Liver (tissue), 9 donors: ENCODE measurements around the gene SOD1. TPM values are rescaled to one million over a fixed set of nuclear protein-coding genes. Genes with fewer than 3 reads are reported as not detected.

Experiments
- DNase-seq: peaks from one replicate; pipeline ENCODE4 v3.0.0-alpha.2; 2017; ENCODE audit warnings: low spot score
- H3K27ac ChIP-seq, 2 donors: one replicate each; pipeline ENCODE4 v1.7.0; 2013; ENCODE audit warnings: inconsistent platforms in 2 of 2, low read length in 2 of 2, control low read depth in 1 of 2, low read depth in 1 of 2, mild to moderate bottlenecking in 1 of 2
- H3K27me3 ChIP-seq, 4 donors: one replicate each; pipeline versions ENCODE4 v1.6.1 to v1.7.0; 2013; ENCODE audit warnings: low read length in 3 of 4, inconsistent platforms in 1 of 4, mild to moderate bottlenecking in 1 of 4, moderate library complexity in 1 of 4; ENCODE audit not compliant: control insufficient read depth in 4 of 4, insufficient read depth in 4 of 4
- H3K36me3 ChIP-seq, 4 donors: one replicate each; pipeline versions ENCODE4 v1.6.1 to v1.7.0; 2013; ENCODE audit warnings: low read length in 3 of 4, mild to moderate bottlenecking in 3 of 4, low read depth in 1 of 4, moderate library complexity in 1 of 4; ENCODE audit not compliant: control insufficient read depth in 4 of 4, insufficient read depth in 3 of 4
- H3K4me1 ChIP-seq, 4 donors: one replicate each; pipeline versions ENCODE4 v1.6.1 to v1.7.0; 2013; ENCODE audit warnings: low read length in 3 of 4, mild to moderate bottlenecking in 3 of 4, moderate library complexity in 1 of 4; ENCODE audit not compliant: control insufficient read depth in 4 of 4, insufficient read depth in 4 of 4
- H3K4me3 ChIP-seq, 3 donors: one replicate each; pipeline versions ENCODE4 v1.6.1 to v1.7.0; 2013; ENCODE audit warnings: low read length in 3 of 3, control low read depth in 1 of 3, low read depth in 1 of 3, mild to moderate bottlenecking in 1 of 3
- H3K9ac ChIP-seq, 2 donors: one replicate each; pipeline ENCODE4 v1.7.0; 2013; ENCODE audit warnings: low read length in 2 of 2, mild to moderate bottlenecking in 2 of 2, moderate library complexity in 2 of 2, control low read depth in 1 of 2, low read depth in 1 of 2
- H3K9me3 ChIP-seq, 4 donors: one replicate each; pipeline versions ENCODE4 v1.6.1 to v1.7.0; 2013; ENCODE audit warnings: low read length in 3 of 4; ENCODE audit not compliant: control insufficient read depth in 4 of 4
- CTCF ChIP-seq: fragments of 150-350 bp; IDR thresholded peaks from 2 replicates; pipeline ENCODE4 v1.5.1; 2017; ENCODE audit warnings: improper control_type of control experiment, low read depth, low read length; ENCODE audit not compliant: missing input control
- EGR1 ChIP-seq, 2 donors: IDR thresholded peaks; 2 replicates each; pipeline ENCODE4 v1.6.1; 2016 to 2018; ENCODE audit warnings: antibody characterized with exemption in 2 of 2, low read depth in 2 of 2
- FOXA1 ChIP-seq: IDR thresholded peaks from 2 replicates; pipeline ENCODE4 v1.6.1; 2016; ENCODE audit warnings: antibody characterized with exemption
- FOXA2 ChIP-seq: IDR thresholded peaks from 2 replicates; pipeline ENCODE4 v1.6.1; 2016; ENCODE audit warnings: antibody characterized with exemption
- GABPA ChIP-seq, 2 donors: IDR thresholded peaks in 1 of 2; conservative IDR thresholded peaks in 1 of 2; 2 replicates each; pipeline ENCODE4 v1.6.1; 2016; ENCODE audit warnings: antibody characterized with exemption in 2 of 2, mild to moderate bottlenecking in 1 of 2, moderate library complexity in 1 of 2
- JUND ChIP-seq, 2 donors: IDR thresholded peaks; 2 replicates each; pipeline ENCODE4 v1.6.1; 2016; ENCODE audit warnings: antibody characterized with exemption in 2 of 2
- MAX ChIP-seq: IDR thresholded peaks from 2 replicates; pipeline ENCODE4 v1.6.1; 2016; ENCODE audit warnings: antibody characterized with exemption
- NR2F2 ChIP-seq: IDR thresholded peaks from 2 replicates; pipeline ENCODE4 v1.6.1; 2016; ENCODE audit warnings: antibody characterized with exemption
- RAD21 ChIP-seq, 2 donors: IDR thresholded peaks; 2 replicates each; pipeline ENCODE4 v1.6.1; 2016; ENCODE audit warnings: antibody characterized with exemption in 2 of 2, mild to moderate bottlenecking in 2 of 2
- SP1 ChIP-seq: IDR thresholded peaks from 2 replicates; pipeline ENCODE4 v1.6.1; 2018; ENCODE audit warnings: antibody characterized with exemption, mild to moderate bottlenecking
- TAF1 ChIP-seq: conservative IDR thresholded peaks from 2 replicates; pipeline ENCODE4 v1.6.1; 2016; ENCODE audit warnings: antibody characterized with exemption, mild to moderate bottlenecking
- YY1 ChIP-seq: IDR thresholded peaks from 2 replicates; pipeline ENCODE4 v1.6.1; 2016; ENCODE audit warnings: antibody characterized with exemption, mild to moderate bottlenecking
- WGBS: extraction: QIAGEN DNeasy Blood & Tissue Kit; methylation state at CpG from one replicate; pipeline ENCODE4 v1.1.7; 2013; 5-methylcytosine and 5-hydroxymethylcytosine counted together
- polyA plus RNA-seq, 2 donors: library from polyadenylated mRNA; stranded (reverse) in 1 of 2; unstranded in 1 of 2; fragments of 200-250 nt in 1 of 2; fragments of >200 nt in 1 of 2; fragmentation: Nextera tagmentation in 1 of 2; extraction: Ambion mirVana in 1 of 2; gene quantifications; one replicate each; pipeline versions ENCODE4 v1.2.1 to v1.2.3, GENCODE V29; 2013 to 2015
- total RNA-seq, 2 donors: library from RNA; depleted of rRNA; stranded (reverse); fragments of >200 nt; gene quantifications; one replicate each; pipeline ENCODE4 v1.2.3, GENCODE V29; 2014
- TF ChIP-seq, protein P1 (sequence below): IDR thresholded peaks from 2 replicates; pipeline ENCODE4 v1.6.1; 2016; ENCODE audit warnings: antibody characterized with exemption
- TF ChIP-seq, protein P2 (sequence below): IDR thresholded peaks from 2 replicates; pipeline ENCODE4 v1.6.1; 2016; ENCODE audit warnings: antibody characterized with exemption, mild to moderate bottlenecking
- TF ChIP-seq, protein P3 (sequence below): IDR thresholded peaks from 2 replicates; pipeline ENCODE4 v1.6.1; 2016; ENCODE audit warnings: antibody characterized with exemption
- donor health status: healthy.
- donor health status: healthy.
- donor health status: healthy.
- donor health status: healthy.
- donor health status: healthy.

The SOD1 gene
- total and polyA plus RNA-seq, 4 donors, result 129 to 1,258 (median 658) TPM

DNA sequence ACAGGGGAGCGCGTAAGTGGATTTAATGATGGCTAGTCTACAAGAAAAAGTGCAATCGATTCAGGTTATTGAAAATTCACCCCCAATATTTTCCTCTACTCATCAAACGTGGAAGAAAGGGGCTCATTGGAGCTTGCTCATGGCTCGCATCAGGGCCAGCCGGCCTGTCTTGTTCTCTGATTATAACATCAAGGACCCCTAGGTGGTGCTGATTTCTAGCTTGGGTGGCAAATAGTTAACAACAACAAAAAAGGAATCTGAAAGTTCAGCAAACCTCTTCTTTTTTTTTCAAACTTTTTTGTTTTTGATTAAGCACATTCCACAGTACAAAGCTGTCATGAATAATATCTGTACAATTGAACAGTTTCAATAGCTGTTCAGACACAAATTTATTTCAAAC lies 35.8 kb upstream of the SOD1 start:
- H3K27me3 ChIP-seq, result no peaks in the 10 kb centered on the region
- 91% methylated on average over 6 of the region's 6 CpGs for WGBS
- H3K9me3 ChIP-seq, result no peaks in the 10 kb centered on the region

More for the DNA sequence above, 35.8 kb upstream of the SOD1 start:
- no peak overlapping the region for H3K27ac ChIP-seq
- TF ChIP-seq CTCF, result no peak
- no peak for TF ChIP-seq NR2F2
- TF ChIP-seq, protein P1, sequence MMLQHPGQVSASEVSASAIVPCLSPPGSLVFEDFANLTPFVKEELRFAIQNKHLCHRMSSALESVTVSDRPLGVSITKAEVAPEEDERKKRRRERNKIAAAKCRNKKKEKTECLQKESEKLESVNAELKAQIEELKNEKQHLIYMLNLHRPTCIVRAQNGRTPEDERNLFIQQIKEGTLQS, result no peak
- TF ChIP-seq YY1, result no peak
- TF ChIP-seq JUND (IDR thresholded peaks at IDR 0.05), result no peak
- TF ChIP-seq FOXA1, result no peak
- no peak for TF ChIP-seq EGR1 (IDR thresholded peaks at IDR 0.05; ENCODE audit: low read depth in 2 of 2)
- no peak for TF ChIP-seq GABPA (IDR thresholded peaks at IDR 0.05 in 1 of 2, conservative IDR thresholded peaks at IDR 0.05 in 1 of 2)
- TF ChIP-seq, protein P2, sequence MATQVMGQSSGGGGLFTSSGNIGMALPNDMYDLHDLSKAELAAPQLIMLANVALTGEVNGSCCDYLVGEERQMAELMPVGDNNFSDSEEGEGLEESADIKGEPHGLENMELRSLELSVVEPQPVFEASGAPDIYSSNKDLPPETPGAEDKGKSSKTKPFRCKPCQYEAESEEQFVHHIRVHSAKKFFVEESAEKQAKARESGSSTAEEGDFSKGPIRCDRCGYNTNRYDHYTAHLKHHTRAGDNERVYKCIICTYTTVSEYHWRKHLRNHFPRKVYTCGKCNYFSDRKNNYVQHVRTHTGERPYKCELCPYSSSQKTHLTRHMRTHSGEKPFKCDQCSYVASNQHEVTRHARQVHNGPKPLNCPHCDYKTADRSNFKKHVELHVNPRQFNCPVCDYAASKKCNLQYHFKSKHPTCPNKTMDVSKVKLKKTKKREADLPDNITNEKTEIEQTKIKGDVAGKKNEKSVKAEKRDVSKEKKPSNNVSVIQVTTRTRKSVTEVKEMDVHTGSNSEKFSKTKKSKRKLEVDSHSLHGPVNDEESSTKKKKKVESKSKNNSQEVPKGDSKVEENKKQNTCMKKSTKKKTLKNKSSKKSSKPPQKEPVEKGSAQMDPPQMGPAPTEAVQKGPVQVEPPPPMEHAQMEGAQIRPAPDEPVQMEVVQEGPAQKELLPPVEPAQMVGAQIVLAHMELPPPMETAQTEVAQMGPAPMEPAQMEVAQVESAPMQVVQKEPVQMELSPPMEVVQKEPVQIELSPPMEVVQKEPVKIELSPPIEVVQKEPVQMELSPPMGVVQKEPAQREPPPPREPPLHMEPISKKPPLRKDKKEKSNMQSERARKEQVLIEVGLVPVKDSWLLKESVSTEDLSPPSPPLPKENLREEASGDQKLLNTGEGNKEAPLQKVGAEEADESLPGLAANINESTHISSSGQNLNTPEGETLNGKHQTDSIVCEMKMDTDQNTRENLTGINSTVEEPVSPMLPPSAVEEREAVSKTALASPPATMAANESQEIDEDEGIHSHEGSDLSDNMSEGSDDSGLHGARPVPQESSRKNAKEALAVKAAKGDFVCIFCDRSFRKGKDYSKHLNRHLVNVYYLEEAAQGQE, result no peak
- TF ChIP-seq SP1, result no peak
- TF ChIP-seq, protein P3, sequence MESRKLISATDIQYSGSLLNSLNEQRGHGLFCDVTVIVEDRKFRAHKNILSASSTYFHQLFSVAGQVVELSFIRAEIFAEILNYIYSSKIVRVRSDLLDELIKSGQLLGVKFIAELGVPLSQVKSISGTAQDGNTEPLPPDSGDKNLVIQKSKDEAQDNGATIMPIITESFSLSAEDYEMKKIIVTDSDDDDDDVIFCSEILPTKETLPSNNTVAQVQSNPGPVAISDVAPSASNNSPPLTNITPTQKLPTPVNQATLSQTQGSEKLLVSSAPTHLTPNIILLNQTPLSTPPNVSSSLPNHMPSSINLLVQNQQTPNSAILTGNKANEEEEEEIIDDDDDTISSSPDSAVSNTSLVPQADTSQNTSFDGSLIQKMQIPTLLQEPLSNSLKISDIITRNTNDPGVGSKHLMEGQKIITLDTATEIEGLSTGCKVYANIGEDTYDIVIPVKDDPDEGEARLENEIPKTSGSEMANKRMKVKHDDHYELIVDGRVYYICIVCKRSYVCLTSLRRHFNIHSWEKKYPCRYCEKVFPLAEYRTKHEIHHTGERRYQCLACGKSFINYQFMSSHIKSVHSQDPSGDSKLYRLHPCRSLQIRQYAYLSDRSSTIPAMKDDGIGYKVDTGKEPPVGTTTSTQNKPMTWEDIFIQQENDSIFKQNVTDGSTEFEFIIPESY, result no peak
- TF ChIP-seq TAF1, result no peak
- TF ChIP-seq MAX, result no peak
- TF ChIP-seq FOXA2, result no peak
- TF ChIP-seq RAD21 (IDR thresholded peaks at IDR 0.05), result no peak
- H3K4me1 ChIP-seq, result peaks cover 3 to 20% (median 10%) of the 10 kb centered on the region in 4 donors
- no peak for DNase-seq
- no peak overlapping the region for H3K4me3 ChIP-seq
- H3K9ac ChIP-seq, result no peak overlapping the region
- peaks cover 0 to 3% (median 0%) of the 10 kb centered on the region in 4 donors for H3K36me3 ChIP-seq
